GM13976 (cell line): Measurements from ENCODE around the gene ALLC.
"Not testable (repeated sequence)": the region's sequence is repeated elsewhere in the genome, so short reads cannot be mapped to it uniquely, and the experiment has no call there.

Experiments used
- DNase-seq: peaks from one replicate; pipeline ENCODE4 v3.0.0; 2012; ENCODE audit warnings: low spot score
- in situ Hi-C: fragments of 300-500 bp; cut with MboI; formaldehyde crosslinking; loops from one replicate; pipeline ENCODE4 v1.12.0; 2022; ENCODE audit warnings: low sequenced_read_pairs, mixed read lengths, inconsistent platforms; ENCODE audit not compliant: unreplicated experiment
- TF ChIP-seq, protein P1 (sequence below): IDR thresholded peaks from 2 replicates; pipeline ENCODE4 v1.5.1; 2012; ENCODE audit warnings: borderline replicate concordance, mild to moderate bottlenecking; ENCODE audit not compliant: insufficient read depth; ENCODE audit errors: extremely low read depth, missing control alignments, control extremely low read depth

The ALLC gene

DNA sequence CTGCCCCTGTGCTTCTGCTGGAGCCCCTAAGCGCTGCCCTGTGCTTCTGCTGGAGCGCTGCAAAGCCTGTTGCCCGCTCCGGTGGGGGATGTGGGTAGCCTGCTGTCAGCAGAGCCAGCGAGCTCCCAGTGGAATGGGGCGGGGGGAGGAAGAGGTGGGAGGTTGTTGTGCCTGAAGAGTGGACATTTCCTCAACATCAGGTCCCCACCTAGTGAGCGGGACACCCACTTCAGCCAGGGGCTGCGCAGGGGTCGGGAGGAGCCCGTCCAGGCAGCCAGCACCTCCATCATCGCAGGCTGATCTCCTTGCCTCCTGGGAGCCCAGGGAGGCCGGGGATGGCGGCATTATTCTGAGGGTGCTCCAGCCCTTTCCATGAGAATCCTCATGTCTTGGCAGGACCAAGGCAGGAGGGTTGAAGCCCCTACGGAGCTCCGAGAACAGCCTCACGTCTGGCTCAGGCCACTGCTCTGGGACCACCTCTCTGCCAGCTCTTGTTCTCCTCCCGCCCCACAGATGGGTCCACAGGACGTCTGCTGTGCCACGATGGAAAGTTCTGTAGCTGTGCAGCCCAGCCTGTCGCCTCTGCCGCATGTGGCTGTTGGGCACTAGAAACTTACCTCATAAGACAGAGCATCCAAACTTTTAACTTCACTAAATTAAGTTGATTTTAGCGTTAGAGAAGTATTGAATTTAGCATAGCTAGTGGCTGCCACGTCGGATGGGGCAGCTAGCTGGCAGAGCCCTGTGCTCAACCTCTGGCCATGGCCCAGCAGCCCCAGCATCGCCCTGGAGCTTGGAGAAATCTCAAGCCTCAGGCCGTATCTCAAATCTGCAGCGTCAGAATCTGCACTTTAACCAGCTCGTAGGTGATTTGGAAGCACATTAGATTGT, 1.9 kb upstream of the ALLC start:
- in situ Hi-C loops, result no loop called here
- TF ChIP-seq, protein P1, sequence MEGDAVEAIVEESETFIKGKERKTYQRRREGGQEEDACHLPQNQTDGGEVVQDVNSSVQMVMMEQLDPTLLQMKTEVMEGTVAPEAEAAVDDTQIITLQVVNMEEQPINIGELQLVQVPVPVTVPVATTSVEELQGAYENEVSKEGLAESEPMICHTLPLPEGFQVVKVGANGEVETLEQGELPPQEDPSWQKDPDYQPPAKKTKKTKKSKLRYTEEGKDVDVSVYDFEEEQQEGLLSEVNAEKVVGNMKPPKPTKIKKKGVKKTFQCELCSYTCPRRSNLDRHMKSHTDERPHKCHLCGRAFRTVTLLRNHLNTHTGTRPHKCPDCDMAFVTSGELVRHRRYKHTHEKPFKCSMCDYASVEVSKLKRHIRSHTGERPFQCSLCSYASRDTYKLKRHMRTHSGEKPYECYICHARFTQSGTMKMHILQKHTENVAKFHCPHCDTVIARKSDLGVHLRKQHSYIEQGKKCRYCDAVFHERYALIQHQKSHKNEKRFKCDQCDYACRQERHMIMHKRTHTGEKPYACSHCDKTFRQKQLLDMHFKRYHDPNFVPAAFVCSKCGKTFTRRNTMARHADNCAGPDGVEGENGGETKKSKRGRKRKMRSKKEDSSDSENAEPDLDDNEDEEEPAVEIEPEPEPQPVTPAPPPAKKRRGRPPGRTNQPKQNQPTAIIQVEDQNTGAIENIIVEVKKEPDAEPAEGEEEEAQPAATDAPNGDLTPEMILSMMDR, result no peak
- no peak for DNase-seq

DNA sequence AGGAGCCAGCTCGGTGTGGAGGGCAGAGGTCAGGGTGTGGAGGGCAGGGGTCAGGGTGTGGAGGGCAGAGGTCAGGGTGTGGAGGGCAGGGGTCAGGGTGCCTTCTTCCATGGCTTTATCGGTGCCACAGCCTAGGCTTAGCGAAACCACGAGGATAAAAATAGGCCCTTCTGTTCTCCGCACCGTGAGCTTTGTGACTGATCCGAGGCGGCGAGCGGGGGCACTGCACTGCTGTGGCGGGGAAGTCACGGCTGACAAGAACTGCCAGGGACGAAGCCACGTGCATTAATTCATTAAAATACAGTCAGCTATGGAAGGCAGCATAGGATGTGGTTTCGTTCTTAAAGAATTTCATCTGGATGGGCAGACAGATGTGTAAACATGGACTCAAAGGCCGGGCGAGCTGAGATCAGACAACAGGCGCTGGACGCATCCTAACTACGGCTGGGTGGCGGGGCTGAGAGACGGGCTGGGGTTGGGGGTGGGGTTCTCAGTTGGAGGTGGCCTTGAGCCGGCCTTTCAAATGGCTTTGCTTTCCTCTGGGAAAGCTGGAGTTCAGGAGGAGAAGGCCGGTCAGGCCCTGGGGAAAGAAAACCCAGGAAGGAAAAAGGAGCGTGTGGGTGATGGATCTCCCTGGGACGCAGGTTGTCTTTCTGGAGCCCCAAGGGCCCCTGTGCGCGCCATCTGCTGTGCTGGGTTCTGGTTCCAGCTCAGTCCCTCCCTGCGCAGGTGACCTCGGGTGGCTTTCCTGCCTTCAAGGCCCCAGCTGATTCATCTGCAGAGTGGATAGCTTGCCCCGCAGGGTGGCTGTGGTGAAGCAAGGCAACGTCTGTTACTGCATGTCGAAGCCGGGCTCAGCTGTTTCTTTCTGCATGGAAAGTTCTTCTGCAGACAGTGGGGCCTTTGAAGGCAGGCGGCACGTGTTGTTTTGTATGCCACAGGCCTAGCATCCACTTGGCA, 958 bp upstream of the ALLC start:
- in situ Hi-C loops, result no loop called here
- DNase-seq, result no peak
- TF ChIP-seq, protein P1, result peak; percentile 24

DNA sequence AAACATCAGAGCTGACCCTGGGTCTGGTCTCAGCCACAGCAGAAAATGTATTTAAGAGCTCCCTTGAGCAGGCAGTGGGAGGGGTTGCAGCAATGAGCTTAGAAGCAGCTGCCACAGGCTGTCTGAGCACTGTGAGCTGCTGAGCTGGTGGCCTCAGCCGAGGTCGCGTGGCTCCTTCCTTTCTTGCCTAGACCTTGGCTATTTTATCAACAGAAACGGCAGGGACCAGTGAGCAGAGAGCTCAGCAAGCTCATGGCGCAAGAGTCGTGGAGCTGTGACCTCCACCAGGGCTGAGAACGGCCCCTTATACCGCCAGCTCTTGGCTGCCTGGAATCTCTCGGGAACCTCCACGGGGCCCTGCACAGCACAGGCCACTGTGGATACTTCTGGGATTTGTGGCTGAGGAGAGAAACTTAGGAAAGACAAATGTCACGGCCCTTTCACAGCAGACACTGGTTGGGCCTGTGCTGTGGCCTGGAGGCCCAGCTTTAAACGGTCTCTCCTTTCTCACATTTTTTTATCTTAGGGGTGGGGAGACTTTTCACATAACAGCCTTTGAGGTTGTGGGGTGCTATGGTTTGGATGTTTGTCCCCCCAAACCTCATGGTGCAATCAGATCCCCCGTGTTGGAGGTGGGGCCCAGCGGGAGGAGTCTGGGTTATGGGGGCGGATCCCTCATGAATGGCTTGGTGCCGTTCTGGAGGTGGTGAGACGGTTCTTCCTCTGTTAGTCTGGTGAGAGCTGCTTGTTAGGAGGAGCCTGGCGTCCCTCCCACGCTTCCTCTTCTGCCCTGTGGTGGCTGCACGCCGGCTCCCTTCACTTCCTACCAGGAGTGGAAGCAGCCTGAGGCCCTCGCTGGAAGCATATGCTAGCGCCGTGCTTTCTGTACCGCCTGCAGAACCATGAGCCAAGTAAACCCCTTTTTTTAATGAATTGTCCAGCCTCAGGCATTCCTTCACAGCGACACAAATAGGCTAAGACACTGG, 1.7 kb downstream of the ALLC start:
- no peak for DNase-seq
- TF ChIP-seq, protein P1, result no peak
- in situ Hi-C loops, result no loop called here

DNA sequence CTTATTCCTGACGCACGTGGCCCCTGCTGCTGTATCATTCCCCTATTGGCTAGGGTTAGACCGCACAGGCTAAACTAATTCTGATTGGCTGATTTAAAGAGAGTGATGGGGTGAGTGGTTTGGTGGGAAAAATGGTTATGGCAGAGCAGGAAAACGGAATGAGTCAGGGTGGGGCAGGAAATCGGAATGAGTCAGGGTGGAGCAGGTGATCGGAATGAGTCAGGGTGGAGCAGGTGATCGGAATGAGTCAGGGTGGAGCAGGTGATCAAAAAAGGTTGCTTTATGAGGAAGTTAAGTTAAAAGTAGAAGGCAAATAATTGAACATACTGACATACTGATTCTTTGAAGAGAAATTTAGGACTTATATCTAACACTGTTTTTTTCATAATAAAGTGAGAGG, 2.6 kb downstream of the ALLC start:
- DNase-seq, result not testable (repeated sequence)

DNA sequence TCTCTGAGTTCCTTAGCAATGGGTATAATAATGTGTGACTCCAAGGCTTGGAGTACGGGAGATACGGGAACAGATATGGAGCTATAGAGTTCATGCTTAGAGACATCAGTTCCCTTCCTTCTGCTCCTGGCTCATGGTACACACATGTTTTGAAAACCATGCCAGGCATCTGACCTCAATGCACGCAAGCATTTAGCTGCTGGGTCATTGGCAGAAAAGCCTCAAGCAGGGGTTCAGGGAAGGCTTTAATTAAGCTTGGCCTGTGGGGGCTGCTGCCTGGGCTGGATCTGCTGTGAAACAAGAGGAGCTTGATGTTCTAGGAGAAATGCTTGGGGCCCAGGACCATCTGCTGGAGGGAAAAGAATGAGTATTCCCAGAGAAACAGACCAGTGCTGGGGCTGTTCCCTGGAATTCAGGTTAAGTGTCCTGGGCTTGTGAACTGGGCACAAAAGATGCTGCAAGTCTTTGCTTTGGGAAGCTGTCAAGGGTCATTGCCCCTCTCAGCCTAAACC, 3.2 kb downstream of the ALLC start:
- TF ChIP-seq, protein P1, result no peak
- DNase-seq, result no peak
- in situ Hi-C loops, result no loop called here

More for the DNA sequence above, 2.6 kb downstream of the ALLC start:
- in situ Hi-C loops, result not testable (repeated sequence)

DNA sequence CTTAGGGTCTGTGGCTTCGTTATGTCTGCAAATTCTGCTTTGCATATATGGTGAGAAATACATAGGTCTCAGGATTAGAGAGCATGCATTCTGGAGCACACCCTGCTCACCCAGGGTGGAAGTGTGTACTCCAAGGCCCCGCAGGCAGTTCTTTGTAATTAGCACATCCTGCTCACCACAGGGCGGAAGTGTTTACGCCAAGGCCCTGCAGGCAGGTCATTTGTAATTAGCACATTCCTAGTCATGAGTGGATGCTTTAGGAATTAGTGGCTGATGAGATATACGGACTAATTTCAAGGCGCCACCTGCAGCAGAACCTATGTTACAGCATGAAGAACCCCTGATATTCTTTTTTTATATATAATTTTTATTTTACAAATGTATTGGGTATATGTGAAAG, 4.2 kb downstream of the ALLC start:
- in situ Hi-C loops, result no loop called here
- TF ChIP-seq, protein P1, result no peak
- DNase-seq, result no peak
